H1 (cell line): Measurements from ENCODE around the gene P4HB. TPM values are rescaled to one million over a fixed set of nuclear protein-coding genes. Genes with fewer than 3 reads are reported as not detected.
A peak's percentile ranks its signal among the peaks of the same experiment; 100 is the strongest.

Experiments used
- CTCF ChIA-PET: fragments of 300-600 bp; sonication (Branson Sonifier 250); formaldehyde crosslinking; loops from one replicate; lab custom pipeline; 2021; ENCODE audit not compliant: partially characterized antibody; lab: Charles Lee
- POLR2A ChIA-PET: fragments of 300-600 bp; sonication (Branson Sonifier 250); formaldehyde crosslinking; loops from one replicate; lab custom pipeline; 2021; ENCODE audit warnings: inconsistent platforms; ENCODE audit not compliant: partially characterized antibody; lab: Charles Lee
- DNase-seq, 2 experiments: peaks; one replicate each; pipeline versions ENCODE4 v3.0.0 to v3.0.0-alpha.2; 2010 to 2022; ENCODE audit warnings: low spot score in 2 of 2, low read depth in 1 of 2, mixed read lengths in 1 of 2
- FAIRE-seq: peaks from 2 replicates; lab custom pipeline; 2011; peaks lifted over from hg19 to GRCh38; lab: Jason Lieb, UNC
- H2AFZ ChIP-seq: 2 replicates; pipeline ENCODE4 v1.8.1; 2012; ENCODE audit warnings: low read length, inconsistent platforms
- H2AK5ac ChIP-seq: 2 replicates; pipeline ENCODE4 v1.6.1; 2013; ENCODE audit warnings: low read depth, low read length
- H2BK120ac ChIP-seq: replicated peaks from 2 replicates; pipeline ENCODE3; 2013; ENCODE audit warnings: low read depth, low read length, inconsistent platforms
- H2BK12ac ChIP-seq: 2 replicates; pipeline ENCODE4 v1.6.1; 2013; ENCODE audit warnings: low read depth, low read length
- H2BK15ac ChIP-seq: 2 replicates; pipeline ENCODE4 v1.6.1; 2013; ENCODE audit warnings: low read length
- H2BK20ac ChIP-seq: 2 replicates; pipeline ENCODE4 v1.6.1; 2013; ENCODE audit warnings: low read length
- H2BK5ac ChIP-seq: 2 replicates; pipeline ENCODE4 v1.6.1; 2013; ENCODE audit warnings: low read depth, low read length
- H3K14ac ChIP-seq: 2 replicates; pipeline ENCODE4 v1.6.1; 2013; ENCODE audit warnings: inconsistent platforms; ENCODE audit not compliant: insufficient read length
- H3K18ac ChIP-seq: 2 replicates; pipeline ENCODE4 v1.6.1; 2013; ENCODE audit warnings: low read length; ENCODE audit errors: extremely low read depth
- H3K23ac ChIP-seq: 2 replicates; pipeline ENCODE4 v1.6.1; 2013; ENCODE audit warnings: inconsistent platforms; ENCODE audit not compliant: insufficient read length
- H3K23me2 ChIP-seq: 2 replicates; pipeline ENCODE4 v1.6.1; 2013; ENCODE audit warnings: low read depth, low read length
- H3K27ac ChIP-seq: 2 replicates; pipeline ENCODE4 v1.6.1; 2011; ENCODE audit warnings: low read depth, low read length, inconsistent platforms
- H3K27me3 ChIP-seq, 4 experiments: replicated peaks in 1 of 4; 1 replicate in 1 of 4; 2 replicates in 3 of 4; pipeline versions ENCODE4 v1.6.1 to v1.8.1; 2011 to 2013; ENCODE audit warnings: low read length in 3 of 4, mild to moderate bottlenecking in 3 of 4, inconsistent platforms in 2 of 4, mixed read lengths in 2 of 4, moderate library complexity in 1 of 4; ENCODE audit not compliant: control insufficient read depth in 3 of 4, insufficient read depth in 3 of 4; ENCODE audit errors: extremely low read depth in 1 of 4
- H3K36me3 ChIP-seq, 4 experiments: 2 replicates each; pipeline versions ENCODE4 v1.6.1 to v1.8.1; 2011 to 2013; ENCODE audit warnings: mild to moderate bottlenecking in 4 of 4, low read length in 3 of 4, moderate library complexity in 2 of 4, control low read depth in 1 of 4, inconsistent platforms in 1 of 4; ENCODE audit not compliant: insufficient read depth in 4 of 4, control insufficient read depth in 2 of 4
- H3K4ac ChIP-seq: replicated peaks from 2 replicates; pipeline ENCODE3; 2013; ENCODE audit warnings: low read length, low read depth, mixed read lengths, inconsistent platforms; ENCODE audit not compliant: insufficient read length
- H3K4me1 ChIP-seq, 4 experiments: replicated peaks in 1 of 4; 1 replicate in 1 of 4; 2 replicates in 3 of 4; pipeline versions ENCODE4 v1.6.1 to v1.8.1; 2011 to 2013; ENCODE audit warnings: low read length in 3 of 4, inconsistent platforms in 2 of 4, mixed read lengths in 1 of 4; ENCODE audit not compliant: insufficient read depth in 4 of 4, control insufficient read depth in 3 of 4
- H3K4me2 ChIP-seq, 2 experiments: 2 replicates each; pipeline versions ENCODE4 v1.6.1 to v1.8.1; 2011 to 2013; ENCODE audit warnings: low read depth in 2 of 2, low read length in 2 of 2, control low read depth in 1 of 2, inconsistent platforms in 1 of 2, mild to moderate bottlenecking in 1 of 2; ENCODE audit not compliant: insufficient read depth in 1 of 2
- H3K4me3 ChIP-seq, 4 experiments: fragments of 200-600, 300-600 bp in 1 of 4; sonication (generic), shearing (Covaris generic), sonication (Bioruptor Twin) in 1 of 4; 2 replicates each; pipeline versions ENCODE4 v1.5.1 to v1.8.1; 2011 to 2016; ENCODE audit warnings: low read length in 4 of 4, low read depth in 3 of 4, control low read depth in 2 of 4, inconsistent platforms in 2 of 4, mild to moderate bottlenecking in 2 of 4, mixed read lengths in 1 of 4, moderate library complexity in 1 of 4; ENCODE audit not compliant: insufficient read depth in 2 of 4; ENCODE audit errors: extremely low read depth in 1 of 4
- H3K56ac ChIP-seq: replicated peaks from 2 replicates; pipeline ENCODE3; 2013; ENCODE audit warnings: low read depth, mild to moderate bottlenecking, mixed read lengths, low read length, inconsistent platforms; ENCODE audit not compliant: insufficient read length
- H3K79me1 ChIP-seq: 2 replicates; pipeline ENCODE4 v1.6.1; 2013; ENCODE audit warnings: low read depth, low read length, control low read depth
- H3K79me2 ChIP-seq, 2 experiments: 2 replicates each; pipeline versions ENCODE4 v1.6.1 to v1.8.1; 2012 to 2013; ENCODE audit warnings: low read length in 2 of 2, mild to moderate bottlenecking in 2 of 2, inconsistent platforms in 1 of 2; ENCODE audit not compliant: insufficient read depth in 2 of 2, control insufficient read depth in 1 of 2
- H3K9ac ChIP-seq, 4 experiments: replicated peaks in 1 of 4; 1 replicate in 1 of 4; 2 replicates in 3 of 4; pipeline versions ENCODE4 v1.6.1 to v1.8.1; 2011 to 2013; ENCODE audit warnings: low read depth in 3 of 4, low read length in 3 of 4, control low read depth in 2 of 4, mild to moderate bottlenecking in 2 of 4, moderate library complexity in 2 of 4, inconsistent platforms in 1 of 4; ENCODE audit errors: extremely low read depth in 1 of 4
- H3K9me3 ChIP-seq, 2 experiments: 2 replicates each; pipeline versions ENCODE4 v1.6.1 to v1.8.1; 2012 to 2013; ENCODE audit warnings: mild to moderate bottlenecking in 2 of 2, moderate library complexity in 2 of 2, control low read depth in 1 of 2, inconsistent platforms in 1 of 2, low read depth in 1 of 2, low read length in 1 of 2, mixed read lengths in 1 of 2; ENCODE audit not compliant: insufficient read depth in 2 of 2
- H4K20me1 ChIP-seq, 2 experiments: replicated peaks in 1 of 2; 2 replicates each; pipeline versions ENCODE3 to v1.8.1; 2011 to 2013; ENCODE audit warnings: inconsistent platforms in 2 of 2, low read length in 2 of 2, mild to moderate bottlenecking in 1 of 2; ENCODE audit not compliant: insufficient read depth in 2 of 2, control insufficient read depth in 1 of 2
- H4K5ac ChIP-seq: 2 replicates; pipeline ENCODE4 v1.6.1; 2013; ENCODE audit warnings: low read length, low read depth, mixed read lengths, inconsistent platforms; ENCODE audit not compliant: insufficient read length
- H4K8ac ChIP-seq: 2 replicates; pipeline ENCODE4 v1.8.0; 2013; ENCODE audit warnings: mild to moderate bottlenecking, moderate library complexity, low read length, inconsistent platforms; ENCODE audit not compliant: insufficient read depth; ENCODE audit errors: extremely low read depth
- H4K91ac ChIP-seq: replicated peaks from 2 replicates; pipeline ENCODE3; 2013; ENCODE audit warnings: low read length, mixed read lengths, inconsistent platforms; ENCODE audit not compliant: insufficient read length
- EGR1 ChIP-seq: IDR thresholded peaks from 2 replicates; pipeline ENCODE4 v1.6.1; 2011; ENCODE audit warnings: low read depth, low read length, borderline replicate concordance
- JUND ChIP-seq: IDR thresholded peaks from 2 replicates; pipeline ENCODE4 v1.6.1; 2011; ENCODE audit warnings: mild to moderate bottlenecking, improper control_type of control experiment, low read length
- POLR2A ChIP-seq, 2 experiments: IDR thresholded peaks; 1 replicate in 1 of 2; 2 replicates in 1 of 2; pipeline ENCODE4 v1.6.1; 2011; ENCODE audit warnings: low read depth in 2 of 2, low read length in 2 of 2, mild to moderate bottlenecking in 2 of 2; ENCODE audit errors: control extremely low read depth in 1 of 2
- RXRA ChIP-seq: IDR thresholded peaks from 2 replicates; pipeline ENCODE4 v1.6.1; 2011; ENCODE audit warnings: low read depth, mild to moderate bottlenecking, low read length, moderate library complexity; ENCODE audit not compliant: insufficient read depth
- SAP30 ChIP-seq: fragments of 300-600 bp; sonication (generic); IDR thresholded peaks from 2 replicates; pipeline ENCODE4 v1.7.1; 2012; ENCODE audit warnings: low read length, moderate library complexity, mild to moderate bottlenecking, inconsistent platforms; ENCODE audit not compliant: insufficient read depth, insufficient replicate concordance
- USF2 ChIP-seq: IDR thresholded peaks from 2 replicates; pipeline ENCODE4 v1.6.1; 2011; ENCODE audit warnings: low read length, improper control_type of control experiment
- WGBS, 2 experiments: shearing (Covaris generic) in 1 of 2; methylation state at CpG; one replicate each; pipeline versions ENCODE4 v1.1.6 to v1.1.7; 2013 to 2015; ENCODE audit warnings: low lambda C conversion rate in 2 of 2, mixed read lengths in 2 of 2, inconsistent platforms in 1 of 2, low coverage in 1 of 2, missing lambda C conversion rate in 1 of 2; ENCODE audit not compliant: insufficient replicate concordance in 2 of 2, insufficient coverage in 1 of 2, insufficient read length in 1 of 2; ENCODE audit errors: extremely low coverage in 1 of 2, missing lambda C conversion rate in 1 of 2; 5-methylcytosine and 5-hydroxymethylcytosine counted together
- polyA plus RNA-seq, 7 experiments: library from polyadenylated mRNA; depleted of rRNA in 3 of 7; stranded (reverse) in 5 of 7; unstranded in 2 of 7; fragments of >200 nt in 5 of 7; fragments of 200-250 nt in 2 of 7; gene quantifications; 1 replicate in 5 of 7; 2 replicates in 1 of 7; 4 replicates in 1 of 7; pipeline versions ENCODE4 v1.2.1 to v1.2.3, GENCODE V29; 2011 to 2013; ENCODE audit warnings: missing spikeins in 2 of 7, mixed read lengths in 2 of 7
- total RNA-seq: library from RNA; stranded (reverse); fragmentation: NEBNext Ultra II Directional; extraction: Animal tissue kit (Norgen Biotek cat#: 25700); gene quantifications from 2 replicates; pipeline ENCODE4 v1.2.1, GENCODE V29; 2021

The P4HB gene
- total and polyA plus RNA-seq, 2 of the 8 experiments (the other 6 are each of a cell fraction or from before 2014, with no cell fraction given) = 41.4 to 379 TPM

GRCh38 chr17:81870981-81871386, 10.6 kb upstream of the P4HB start, which contains the start of gene ARHGDIA:
Gene ARHGDIA (minus strand): TSS chr17:81871337. CDS start chr17:81869930, 1,407 bp downstream.
- Histone ChIP-seq H3K4me2 (peak within 1 kb of the TSS; percentile 75 to 76), H2BK20ac (no peak within 1 kb of the TSS), H3K9ac (peak within 1 kb of the TSS; percentile 28 to 86 (median 82)), H3K23me2 (peaks cover 12% of the 10 kb centered on the region; the same call in 1 of the 2 replicates), H2BK15ac (no peak within 1 kb of the TSS), H4K5ac (peak within 1 kb of the TSS; percentile 63), H3K4me3 (peak within 1 kb of the TSS; percentile 63 to 88 (median 76)), H3K23ac (no peak within 1 kb of the TSS), H2BK120ac (no peak within 1 kb of the TSS), H2AFZ (no peak within 1 kb of the TSS), H3K79me1 (peaks cover 2% of the 10 kb centered on the region; the same call in 1 of the 2 replicates), H3K18ac (peak within 1 kb of the TSS; percentile 88), H3K56ac (peak within 1 kb of the TSS; percentile 77), H3K4ac (peak within 1 kb of the TSS; percentile 92), H3K36me3 (peaks cover 0 to 6% (median 3%) of the 10 kb centered on the region in 4 experiments; a peak in 2 of 8 replicates), H3K27ac (peak within 1 kb of the TSS; percentile 82; the same call in 1 of the 2 replicates), H2BK5ac (peak within 1 kb of the TSS; percentile 82; the same call in 1 of the 2 replicates), H4K8ac (peak within 1 kb of the TSS; percentile 96), H4K91ac (peak within 1 kb of the TSS; percentile 98), H3K4me1 (peaks cover 0 to 31% (median 21%) of the 10 kb centered on the region in 4 experiments; a peak in 6 of 7 replicates), H3K9me3 (no peaks in the 10 kb centered on the region), H3K79me2 (peaks cover 3 to 4% of the 10 kb centered on the region in 2 experiments; a peak in 2 of 4 replicates), H2BK12ac (0 out of 2 replicates have a peak within 1 kb of the TSS, but pooled peaks have one; percentile 31), H3K14ac (no peak within 1 kb of the TSS), H4K20me1 (peaks cover 5 to 22% of the 10 kb centered on the region in 2 experiments), H3K27me3 (no peaks in the 10 kb centered on the region), H2AK5ac (0 out of 2 replicates have a peak within 1 kb of the TSS, but pooled peaks have one; percentile 43)
- FAIRE-seq (no peak), DNase-seq (no peak)
- 10% methylated on average over 6 of the region's 64 CpGs; no CpG with 5 or more reads in 1 of the 2 experiments for WGBS, 2 experiments
- CTCF ChIA-PET = interaction anchor here (1.1 to 2.9 kb wide), 7 partner anchors 14 to 169 kb away, joined by 3 to 24 read pairs (median 3); partner anchors contain the start of gene SIRT7
- POLR2A ChIA-PET = interaction anchor here (0.7 to 6.6 kb wide), 8 partner anchors 11 to 428 kb away, joined by 3 to 41 read pairs (median 13); partner anchors contain the start of genes MCRIP1, MRPL12 and P4HB
- TF ChIP-seq POLR2A (IDR thresholded peaks at IDR 0.05; ENCODE audit: control extremely low read depth in 1 of 2, low read depth in 2 of 2, low read length in 2 of 2) (peak in 1 of 2 experiments; percentile 45; a peak in 1 of 3 replicates), SAP30 (no peak), RXRA (no peak), EGR1 (0 out of 2 replicates have a peak, but pooled peaks have one; percentile 4), USF2 (no peak), JUND (no peak)
